Measurements from ENCODE around the gene NPDC1.
"Not testable (repeated sequence)": the region's sequence is repeated elsewhere in the genome, so short reads cannot be mapped to it uniquely, and the experiment has no call there.

Gene NPDC1

GRCh38 chr9:137074657-137075274 is 28.8 kb upstream of the NPDC1 start:
- DNase-seq, result no peak

- no peak for DNase-seq
These were observed 28.0 kb upstream of the NPDC1 start for GRCh38 chr9:137073992-137074399.

- DNase-seq, result no peak
These were observed 25.3 kb upstream of the NPDC1 start for GRCh38 chr9:137071282-137071681.

GRCh38 chr9:137070906-137071275 is 24.9 kb upstream of the NPDC1 start:
- no peak for DNase-seq

- DNase-seq, result peak; percentile 79
These were observed 24.4 kb upstream of the NPDC1 start, which contains the start of gene SAPCD2 for GRCh38 chr9:137070201-137070905. TSS of gene SAPCD2 (minus strand) at chr9:137070557. CDS start at chr9:137070460, 97 bp downstream.

- peak; percentile 33 for DNase-seq
These were observed 23.6 kb upstream of the NPDC1 start for GRCh38 chr9:137069508-137070091.

- DNase-seq, result peak; percentile 30
These were observed 22.8 kb upstream of the NPDC1 start for GRCh38 chr9:137068539-137069507.

GRCh38 chr9:137067860-137068538 is 22.0 kb upstream of the NPDC1 start:
- peak; percentile 85 for DNase-seq

- no peak for DNase-seq
These were observed 20.3 kb upstream of the NPDC1 start for GRCh38 chr9:137066096-137066861.

- no peak for DNase-seq
These were observed 19.5 kb upstream of the NPDC1 start for GRCh38 chr9:137065336-137065967.

GRCh38 chr9:137064880-137065164 is 18.8 kb upstream of the NPDC1 start:
- DNase-seq, result no peak

GRCh38 chr9:137064027-137064879 is 18.3 kb upstream of the NPDC1 start:
- peak; percentile 81 for DNase-seq

GRCh38 chr9:137063311-137064026 is 17.5 kb upstream of the NPDC1 start:
- DNase-seq, result no peak

- not testable (repeated sequence) for DNase-seq
These were observed 16.8 kb upstream of the NPDC1 start for GRCh38 chr9:137062798-137063197.

- no peak for DNase-seq
These were observed 16.4 kb upstream of the NPDC1 start for GRCh38 chr9:137062384-137062783.

GRCh38 chr9:137058521-137059234 is 12.7 kb upstream of the NPDC1 start:
- no peak for DNase-seq

GRCh38 chr9:137057545-137057944 is 11.6 kb upstream of the NPDC1 start:
- DNase-seq, result no peak

- DNase-seq, result no peak
These were observed 10.9 kb upstream of the NPDC1 start for GRCh38 chr9:137056739-137057415.

Data from activated CD4-positive, CD25-positive, alpha-beta regulatory T cell treated with anti-CD3 and anti-CD28 coated beads, Interleukin-2, amount 50 U/mL, for 72 hours (primary cell).